GM23338 (cell line): ENCODE measurements around the gene TMEM200A. TPM values are rescaled to one million over a fixed set of nuclear protein-coding genes. Genes with fewer than 3 reads are reported as not detected.

Experiments used
- ATAC-seq: fragments of 200-7000 bp; cut with Tn5 transposase; 3 replicates; pipeline ENCODE4 v1.9.1; 2020
- DNase-seq: peaks from one replicate; pipeline ENCODE4 v3.0.0-alpha.2; 2015; ENCODE audit warnings: low spot score
- H2AFZ ChIP-seq: fragments of 200-600 bp; sonication (generic); 2 replicates; pipeline ENCODE4 v1.8.0; 2016; ENCODE audit warnings: antibody characterized with exemption, mild to moderate bottlenecking, moderate library complexity
- H3F3A ChIP-seq: fragments of 200-600 bp; sonication (generic); replicated peaks from 2 replicates; pipeline ENCODE4 v1.8.0; 2017; ENCODE audit warnings: antibody characterized with exemption, mixed run types, low read depth
- H3K27ac ChIP-seq: fragments of 200-600 bp; sonication (generic); 2 replicates; pipeline ENCODE4 v1.6.1; 2016; ENCODE audit warnings: low read depth
- H3K27me3 ChIP-seq: fragments of 200-600 bp; sonication (generic); 2 replicates; pipeline ENCODE4 v1.8.0; 2016; ENCODE audit warnings: mild to moderate bottlenecking, mixed run types, moderate library complexity; ENCODE audit not compliant: insufficient read depth
- H3K36me3 ChIP-seq: fragments of 200-600 bp; sonication (generic); 2 replicates; pipeline ENCODE4 v1.8.0; 2016; ENCODE audit warnings: mild to moderate bottlenecking; ENCODE audit not compliant: insufficient read depth
- H3K4me1 ChIP-seq: fragments of 200-600 bp; sonication (generic); 2 replicates; pipeline ENCODE4 v1.8.0; 2016; ENCODE audit warnings: mild to moderate bottlenecking, moderate library complexity; ENCODE audit not compliant: insufficient read depth
- H3K4me2 ChIP-seq: fragments of 200-600 bp; sonication (generic); 2 replicates; pipeline ENCODE4 v1.7.1; 2017; ENCODE audit warnings: mixed run types
- H3K4me3 ChIP-seq: fragments of 200-600 bp; sonication (generic); 2 replicates; pipeline ENCODE4 v1.6.1; 2016; ENCODE audit warnings: mixed run types
- H3K79me2 ChIP-seq: fragments of 200-600 bp; sonication (generic); replicated peaks from 2 replicates; pipeline ENCODE4 v1.8.0; 2017; ENCODE audit warnings: mild to moderate bottlenecking; ENCODE audit not compliant: insufficient read depth
- H3K9me2 ChIP-seq: fragments of 200-600 bp; sonication (generic); 2 replicates; pipeline ENCODE4 v1.8.0; 2017; ENCODE audit not compliant: insufficient read depth
- H4K20me1 ChIP-seq: fragments of 200-600 bp; sonication (generic); replicated peaks from 2 replicates; pipeline ENCODE4 v1.8.0; 2017; ENCODE audit warnings: mild to moderate bottlenecking; ENCODE audit not compliant: insufficient read depth
- H3K27ac Mint-ChIP-seq: 2 replicates; pipeline ENCODE4 v1.8.0; 2020; ENCODE audit warnings: inconsistent platforms, mild to moderate bottlenecking, moderate library complexity, mixed read lengths
- H3K27me3 Mint-ChIP-seq: 3 replicates; pipeline ENCODE4 v1.8.0; 2022; ENCODE audit warnings: low read depth, mild to moderate bottlenecking, moderate library complexity, mixed read lengths, inconsistent platforms; ENCODE audit not compliant: insufficient read depth, poor library complexity
- H3K36me3 Mint-ChIP-seq: 3 replicates; pipeline ENCODE4 v1.8.0; 2021; ENCODE audit warnings: low read depth, mild to moderate bottlenecking, inconsistent platforms, moderate library complexity, mixed read lengths
- H3K4me1 Mint-ChIP-seq: 3 replicates; pipeline ENCODE4 v1.8.0; 2020; ENCODE audit warnings: mild to moderate bottlenecking, inconsistent platforms, mixed read lengths
- H3K4me3 Mint-ChIP-seq: 3 replicates; pipeline ENCODE4 v1.8.0; 2021; ENCODE audit warnings: moderate library complexity, mild to moderate bottlenecking, inconsistent platforms, mixed read lengths
- H3K9me3 Mint-ChIP-seq: 3 replicates; pipeline ENCODE4 v1.8.0; 2020; ENCODE audit warnings: moderate library complexity, mild to moderate bottlenecking, inconsistent platforms, mixed read lengths
- CREB1 ChIP-seq: fragments of 250-450 bp; sonication (Bioruptor Pico); IDR thresholded peaks from 2 replicates; pipeline ENCODE4 v1.5.0; 2020; ENCODE audit warnings: low read depth, mild to moderate bottlenecking, moderate library complexity
- EZH2 ChIP-seq: fragments of 200-600 bp; sonication (generic); IDR thresholded peaks from one replicate; pipeline ENCODE4 v1.8.0; 2017; ENCODE audit warnings: antibody characterized with exemption, mild to moderate bottlenecking, low read depth; ENCODE audit not compliant: unreplicated experiment
- EZH2phosphoT487 ChIP-seq: fragments of 200-600 bp; sonication (generic); IDR thresholded peaks from one replicate; pipeline ENCODE4 v1.8.1; 2018; ENCODE audit warnings: antibody characterized with exemption; ENCODE audit not compliant: unreplicated experiment
- NANOG ChIP-seq: IDR thresholded peaks from 2 replicates; pipeline ENCODE4 v1.6.1; 2016; ENCODE audit warnings: antibody characterized with exemption, borderline replicate concordance
- REST ChIP-seq: IDR thresholded peaks from one replicate; pipeline ENCODE4 v1.6.1; 2018; ENCODE audit warnings: antibody characterized with exemption; ENCODE audit not compliant: unreplicated experiment
- STAT1 ChIP-seq: IDR thresholded peaks from one replicate; pipeline ENCODE4 v1.6.1; 2016; ENCODE audit warnings: antibody characterized with exemption; ENCODE audit not compliant: unreplicated experiment
- ZNF331 ChIP-seq: fragments of 250-450 bp; sonication (Bioruptor Pico); IDR thresholded peaks from 2 replicates; pipeline ENCODE4 v1.5.0; 2020; ENCODE audit warnings: low read depth, mild to moderate bottlenecking, moderate library complexity
- polyA plus RNA-seq: library from polyadenylated mRNA; unstranded; fragments of >200 nt; fragmentation: Nextera tagmentation; extraction: Ambion mirVana; gene quantifications from 2 replicates; pipeline ENCODE4 v1.2.1, GENCODE V29; 2016
- total RNA-seq: library from RNA; depleted of rRNA; stranded (reverse); fragments of >200 nt; shearing (Covaris generic); gene quantifications from 2 replicates; pipeline ENCODE4 v1.2.3, GENCODE V29; 2014
- TF ChIP-seq, protein P1 (sequence below): fragments of 250-450 bp; sonication (Bioruptor Pico); IDR thresholded peaks from 2 replicates; pipeline ENCODE4 v1.5.0; 2020; ENCODE audit warnings: mild to moderate bottlenecking, moderate library complexity
- TF ChIP-seq, protein P2 (sequence below): IDR thresholded peaks from 2 replicates; pipeline ENCODE4 v1.6.1; 2016; ENCODE audit warnings: antibody characterized with exemption

The TMEM200A gene
- total and polyA plus RNA-seq, 2 experiments from 2014 or later, result 7.1 to 22.7 TPM

DNA sequence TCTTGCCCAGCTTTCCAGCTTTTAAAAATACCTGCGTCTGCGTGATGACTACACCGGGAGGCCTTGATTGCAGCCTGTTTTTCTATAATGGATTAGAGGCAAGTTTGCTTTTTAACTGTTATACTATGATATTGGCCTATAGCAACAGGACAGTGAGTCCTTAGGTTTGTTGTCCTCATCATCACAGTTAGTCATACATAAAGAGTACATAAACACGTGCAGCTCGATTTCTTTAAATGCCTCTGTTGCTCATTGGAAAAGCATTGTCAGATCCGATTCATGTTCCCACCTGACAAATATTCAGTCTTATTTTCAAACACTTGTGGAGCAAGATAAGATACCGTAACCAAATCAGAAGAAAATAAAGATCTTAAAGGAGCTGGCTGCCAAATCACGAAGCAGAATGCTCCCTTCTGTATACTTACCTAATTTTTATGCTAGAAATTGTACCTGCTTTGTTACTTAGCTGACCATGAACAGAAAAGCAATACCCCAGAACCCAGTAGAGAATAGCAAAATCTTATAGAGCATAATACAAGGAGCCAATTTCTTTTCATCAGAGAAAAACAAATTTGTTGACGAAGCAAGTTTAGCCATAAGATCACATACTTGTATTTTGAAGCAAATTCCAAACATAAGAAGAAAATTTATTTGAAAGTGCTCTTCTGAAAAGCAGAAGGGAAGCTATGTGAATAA, 100.4 kb downstream of the TMEM200A start:
- Histone ChIP-seq H3K79me2 (no peaks in the 10 kb centered on the region), H3K27ac (no peak overlapping the region), H3K27me3 (no peaks in the 10 kb centered on the region), H4K20me1 (no peaks in the 10 kb centered on the region), H3K4me3 (no peak overlapping the region), H3K4me2 (no peak overlapping the region), H3K9me2 (no peaks in the 10 kb centered on the region), H2AFZ (no peak overlapping the region), H3K4me1 (peaks cover 4% of the 10 kb centered on the region; the same call in 1 of the 2 replicates), H3K36me3 (no peaks in the 10 kb centered on the region), H3F3A (no peaks in the 10 kb centered on the region)
- no peaks in the 10 kb centered on the region for H3K9me3 Mint-ChIP-seq
- ATAC-seq, result no peak
- TF ChIP-seq ZNF331 (CRISPR knock-in tag) (no peak), EZH2phosphoT487 (no peak), EZH2 (no peak), NANOG (no peak), CREB1 (CRISPR knock-in tag) (no peak), REST (no peak), STAT1 (no peak)
- TF ChIP-seq, protein P1, sequence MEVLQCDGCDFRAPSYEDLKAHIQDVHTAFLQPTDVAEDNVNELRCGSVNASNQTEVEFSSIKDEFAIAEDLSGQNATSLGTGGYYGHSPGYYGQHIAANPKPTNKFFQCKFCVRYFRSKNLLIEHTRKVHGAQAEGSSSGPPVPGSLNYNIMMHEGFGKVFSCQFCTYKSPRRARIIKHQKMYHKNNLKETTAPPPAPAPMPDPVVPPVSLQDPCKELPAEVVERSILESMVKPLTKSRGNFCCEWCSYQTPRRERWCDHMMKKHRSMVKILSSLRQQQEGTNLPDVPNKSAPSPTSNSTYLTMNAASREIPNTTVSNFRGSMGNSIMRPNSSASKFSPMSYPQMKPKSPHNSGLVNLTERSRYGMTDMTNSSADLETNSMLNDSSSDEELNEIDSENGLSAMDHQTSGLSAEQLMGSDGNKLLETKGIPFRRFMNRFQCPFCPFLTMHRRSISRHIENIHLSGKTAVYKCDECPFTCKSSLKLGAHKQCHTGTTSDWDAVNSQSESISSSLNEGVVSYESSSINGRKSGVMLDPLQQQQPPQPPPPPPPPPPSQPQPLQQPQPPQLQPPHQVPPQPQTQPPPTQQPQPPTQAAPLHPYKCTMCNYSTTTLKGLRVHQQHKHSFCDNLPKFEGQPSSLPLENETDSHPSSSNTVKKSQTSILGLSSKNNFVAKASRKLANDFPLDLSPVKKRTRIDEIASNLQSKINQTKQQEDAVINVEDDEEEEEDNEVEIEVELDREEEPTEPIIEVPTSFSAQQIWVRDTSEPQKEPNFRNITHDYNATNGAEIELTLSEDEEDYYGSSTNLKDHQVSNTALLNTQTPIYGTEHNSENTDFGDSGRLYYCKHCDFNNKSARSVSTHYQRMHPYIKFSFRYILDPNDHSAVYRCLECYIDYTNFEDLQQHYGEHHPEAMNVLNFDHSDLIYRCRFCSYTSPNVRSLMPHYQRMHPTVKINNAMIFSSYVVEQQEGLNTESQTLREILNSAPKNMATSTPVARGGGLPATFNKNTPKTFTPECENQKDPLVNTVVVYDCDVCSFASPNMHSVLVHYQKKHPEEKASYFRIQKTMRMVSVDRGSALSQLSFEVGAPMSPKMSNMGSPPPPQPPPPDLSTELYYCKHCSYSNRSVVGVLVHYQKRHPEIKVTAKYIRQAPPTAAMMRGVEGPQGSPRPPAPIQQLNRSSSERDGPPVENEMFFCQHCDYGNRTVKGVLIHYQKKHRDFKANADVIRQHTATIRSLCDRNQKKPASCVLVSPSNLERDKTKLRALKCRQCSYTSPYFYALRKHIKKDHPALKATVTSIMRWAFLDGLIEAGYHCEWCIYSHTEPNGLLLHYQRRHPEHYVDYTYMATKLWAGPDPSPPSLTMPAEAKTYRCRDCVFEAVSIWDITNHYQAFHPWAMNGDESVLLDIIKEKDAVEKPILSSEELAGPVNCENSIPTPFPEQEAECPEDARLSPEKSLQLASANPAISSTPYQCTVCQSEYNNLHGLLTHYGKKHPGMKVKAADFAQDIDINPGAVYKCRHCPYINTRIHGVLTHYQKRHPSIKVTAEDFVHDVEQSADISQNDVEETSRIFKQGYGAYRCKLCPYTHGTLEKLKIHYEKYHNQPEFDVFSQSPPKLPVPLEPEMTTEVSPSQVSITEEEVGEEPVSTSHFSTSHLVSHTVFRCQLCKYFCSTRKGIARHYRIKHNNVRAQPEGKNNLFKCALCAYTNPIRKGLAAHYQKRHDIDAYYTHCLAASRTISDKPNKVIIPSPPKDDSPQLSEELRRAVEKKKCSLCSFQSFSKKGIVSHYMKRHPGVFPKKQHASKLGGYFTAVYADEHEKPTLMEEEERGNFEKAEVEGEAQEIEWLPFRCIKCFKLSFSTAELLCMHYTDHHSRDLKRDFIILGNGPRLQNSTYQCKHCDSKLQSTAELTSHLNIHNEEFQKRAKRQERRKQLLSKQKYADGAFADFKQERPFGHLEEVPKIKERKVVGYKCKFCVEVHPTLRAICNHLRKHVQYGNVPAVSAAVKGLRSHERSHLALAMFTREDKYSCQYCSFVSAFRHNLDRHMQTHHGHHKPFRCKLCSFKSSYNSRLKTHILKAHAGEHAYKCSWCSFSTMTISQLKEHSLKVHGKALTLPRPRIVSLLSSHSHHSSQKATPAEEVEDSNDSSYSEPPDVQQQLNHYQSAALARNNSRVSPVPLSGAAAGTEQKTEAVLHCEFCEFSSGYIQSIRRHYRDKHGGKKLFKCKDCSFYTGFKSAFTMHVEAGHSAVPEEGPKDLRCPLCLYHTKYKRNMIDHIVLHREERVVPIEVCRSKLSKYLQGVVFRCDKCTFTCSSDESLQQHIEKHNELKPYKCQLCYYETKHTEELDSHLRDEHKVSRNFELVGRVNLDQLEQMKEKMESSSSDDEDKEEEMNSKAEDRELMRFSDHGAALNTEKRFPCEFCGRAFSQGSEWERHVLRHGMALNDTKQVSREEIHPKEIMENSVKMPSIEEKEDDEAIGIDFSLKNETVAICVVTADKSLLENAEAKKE (CRISPR knock-in tag), result no peak
- TF ChIP-seq, protein P2, sequence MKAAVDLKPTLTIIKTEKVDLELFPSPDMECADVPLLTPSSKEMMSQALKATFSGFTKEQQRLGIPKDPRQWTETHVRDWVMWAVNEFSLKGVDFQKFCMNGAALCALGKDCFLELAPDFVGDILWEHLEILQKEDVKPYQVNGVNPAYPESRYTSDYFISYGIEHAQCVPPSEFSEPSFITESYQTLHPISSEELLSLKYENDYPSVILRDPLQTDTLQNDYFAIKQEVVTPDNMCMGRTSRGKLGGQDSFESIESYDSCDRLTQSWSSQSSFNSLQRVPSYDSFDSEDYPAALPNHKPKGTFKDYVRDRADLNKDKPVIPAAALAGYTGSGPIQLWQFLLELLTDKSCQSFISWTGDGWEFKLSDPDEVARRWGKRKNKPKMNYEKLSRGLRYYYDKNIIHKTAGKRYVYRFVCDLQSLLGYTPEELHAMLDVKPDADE, result no peak
- H3K4me1 Mint-ChIP-seq, result peaks cover 11% of the 10 kb centered on the region
- no peak overlapping the region for H3K27ac Mint-ChIP-seq
- DNase-seq, result no peak
- H3K4me3 Mint-ChIP-seq, result no peak overlapping the region
- H3K36me3 Mint-ChIP-seq, result no peaks in the 10 kb centered on the region
- peaks cover 2% of the 10 kb centered on the region for H3K27me3 Mint-ChIP-seq
